IPS-NIHi7 (cell line): ENCODE data around the gene EBF3.
A peak's percentile ranks its signal among the peaks of the same experiment; 100 is the strongest.

Experiments
- DNase-seq: peaks from one replicate; pipeline ENCODE4 v3.0.0; 2012; ENCODE audit warnings: mixed read lengths; ENCODE audit errors: extremely low spot score

The EBF3 gene

DNA sequence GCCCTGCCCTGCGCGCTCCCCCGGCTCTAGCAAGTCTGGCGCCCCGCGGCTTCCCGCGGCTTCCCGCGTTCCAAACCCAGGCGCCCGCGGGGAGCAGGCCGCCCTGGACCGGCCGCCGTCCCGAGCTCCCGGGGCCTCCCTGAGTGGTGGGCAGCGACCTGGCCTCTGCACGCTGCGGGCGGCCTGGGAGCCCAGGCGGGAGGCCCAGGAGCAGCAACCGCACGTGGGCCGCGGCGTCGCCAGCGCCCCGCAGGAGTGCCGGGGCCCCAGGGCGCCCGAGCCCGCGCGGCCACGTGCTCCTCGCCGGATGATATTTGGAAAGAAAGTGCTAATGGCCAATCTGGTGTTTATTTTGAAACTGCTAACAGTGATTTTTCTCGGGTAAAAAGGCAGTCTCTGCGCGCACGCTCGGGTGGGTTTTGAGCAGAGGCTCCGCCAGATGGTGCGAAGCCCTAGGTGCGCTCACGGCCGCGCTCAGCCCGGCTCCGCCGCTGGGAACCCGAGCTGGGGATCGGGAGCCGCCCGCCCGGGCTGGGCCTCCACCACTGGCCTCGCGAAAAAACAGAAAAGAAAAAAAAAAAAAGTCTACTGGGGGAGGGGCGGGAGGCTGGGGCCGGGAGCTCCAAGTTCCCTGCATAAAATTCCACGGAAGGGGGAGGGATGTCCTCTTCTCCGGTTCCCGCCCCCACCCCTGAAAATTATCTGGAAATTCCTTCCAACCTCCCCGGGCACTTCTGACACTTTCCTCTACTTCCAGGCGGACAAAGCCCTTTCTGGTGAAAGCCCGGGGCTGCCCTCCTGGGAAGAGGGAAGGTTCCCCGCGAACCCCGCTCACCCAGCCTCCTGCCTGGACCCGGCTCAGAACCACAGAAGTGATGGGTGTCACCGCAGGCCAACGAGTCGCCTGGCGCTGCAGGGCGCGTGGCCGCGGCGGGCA, 4.3 kb downstream of the EBF3 start:
- no peak for DNase-seq

- DNase-seq = peak; percentile 36
Measured at GRCh38 chr10:129958629-129959543, 5.2 kb downstream of the EBF3 start.

DNA sequence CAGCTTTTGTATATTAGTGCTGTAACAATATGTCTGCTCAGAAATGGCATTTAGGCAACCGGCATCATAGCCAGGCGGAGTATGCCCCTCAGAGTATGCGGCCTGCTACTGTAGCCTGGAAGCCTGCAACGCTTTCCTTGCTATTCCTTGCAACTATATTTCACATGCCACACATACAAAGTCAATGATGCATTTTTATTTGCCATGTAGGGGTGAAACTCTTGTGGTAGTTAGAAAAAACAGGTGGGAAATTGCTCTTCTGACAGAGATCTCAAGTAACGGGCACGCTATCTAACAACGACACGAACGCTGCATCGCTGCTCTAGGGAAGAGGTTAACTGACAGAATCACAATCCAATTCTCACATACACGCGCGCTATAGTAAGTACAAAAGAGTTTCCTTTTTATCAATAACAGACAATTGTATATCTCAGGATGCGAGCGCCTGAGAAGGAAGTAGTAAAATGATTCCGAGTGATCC, 5.9 kb downstream of the EBF3 start:
- no peak for DNase-seq

DNA sequence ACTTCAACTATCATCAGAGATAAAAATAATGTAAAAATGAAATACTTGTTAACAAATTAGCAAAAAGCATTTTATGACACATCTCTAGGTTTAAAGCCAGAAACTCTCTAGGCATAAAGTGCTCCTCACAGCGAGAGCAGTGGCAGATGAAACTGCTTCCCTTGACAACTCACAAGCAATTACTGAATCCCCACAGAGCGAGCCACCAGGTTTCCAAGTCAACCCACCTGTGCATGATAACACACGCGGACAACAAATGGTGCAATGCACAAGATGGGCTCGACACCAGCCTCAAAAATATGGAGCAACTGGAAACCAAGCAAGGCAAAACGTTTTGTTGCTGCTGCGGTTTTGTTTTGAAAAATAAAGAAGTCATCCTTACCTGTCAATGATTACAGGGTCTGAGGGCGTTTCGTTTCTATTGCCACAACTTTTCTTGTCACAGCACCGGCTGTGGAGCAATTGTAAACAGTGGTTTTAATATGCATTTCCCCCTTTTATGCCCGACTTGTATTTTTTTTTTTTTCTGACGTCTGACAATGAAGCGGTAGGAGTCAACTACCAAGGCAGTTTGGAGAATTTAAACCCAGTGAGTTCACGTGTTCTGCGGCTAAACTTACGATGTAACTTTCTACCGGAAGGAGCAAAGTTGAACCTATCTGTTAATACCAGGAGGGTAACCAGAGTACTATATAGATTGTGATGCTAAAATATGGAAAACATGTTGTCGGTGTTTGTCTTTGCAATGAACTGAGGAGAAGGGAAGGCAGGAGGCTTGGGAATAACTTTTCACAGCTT, 7.0 kb downstream of the EBF3 start:
- no peak for DNase-seq

GRCh38 chr10:129956286-129956670, 7.8 kb downstream of the EBF3 start:
- DNase-seq = no peak

DNA sequence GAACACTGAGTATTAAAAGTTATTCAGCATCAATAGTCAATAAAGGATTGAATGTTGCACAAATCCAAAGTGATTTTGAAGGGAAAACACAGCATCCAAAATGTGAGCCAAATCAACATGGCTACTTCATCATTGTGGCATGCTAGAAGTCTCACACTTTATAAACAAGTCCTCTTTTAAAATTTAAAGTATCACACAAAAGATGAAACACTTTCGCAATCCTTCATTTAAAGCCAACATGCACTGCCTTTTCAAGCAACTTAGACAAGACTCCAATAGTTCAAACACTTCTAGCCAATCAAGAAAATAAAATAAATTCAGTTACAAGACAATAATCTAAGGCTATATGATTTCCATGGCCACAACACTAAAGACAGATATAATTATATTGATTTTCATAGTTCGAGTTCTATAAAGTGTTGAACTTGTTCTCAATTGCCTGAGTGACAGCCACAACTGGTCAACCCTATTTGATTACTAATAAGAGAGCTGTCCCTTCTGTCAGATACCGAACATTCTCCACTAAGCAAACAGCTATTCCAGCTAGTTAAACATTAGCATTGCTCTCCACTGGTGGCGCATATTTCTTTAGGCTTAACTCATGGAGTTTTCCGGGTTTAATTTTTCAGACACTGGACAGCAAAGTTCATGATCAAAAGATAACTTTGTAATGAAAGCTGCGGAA, 8.3 kb downstream of the EBF3 start:
- DNase-seq = no peak

- DNase-seq = no peak
Measured at GRCh38 chr10:129954492-129955315, 9.4 kb downstream of the EBF3 start.

- no peak for DNase-seq
Measured at GRCh38 chr10:129953119-129954051, 10.7 kb downstream of the EBF3 start.

- DNase-seq = no peak
Measured at GRCh38 chr10:129952378-129953118, 11.5 kb downstream of the EBF3 start.

- no peak for DNase-seq
Measured at GRCh38 chr10:129951970-129952265, 12.2 kb downstream of the EBF3 start.

DNA sequence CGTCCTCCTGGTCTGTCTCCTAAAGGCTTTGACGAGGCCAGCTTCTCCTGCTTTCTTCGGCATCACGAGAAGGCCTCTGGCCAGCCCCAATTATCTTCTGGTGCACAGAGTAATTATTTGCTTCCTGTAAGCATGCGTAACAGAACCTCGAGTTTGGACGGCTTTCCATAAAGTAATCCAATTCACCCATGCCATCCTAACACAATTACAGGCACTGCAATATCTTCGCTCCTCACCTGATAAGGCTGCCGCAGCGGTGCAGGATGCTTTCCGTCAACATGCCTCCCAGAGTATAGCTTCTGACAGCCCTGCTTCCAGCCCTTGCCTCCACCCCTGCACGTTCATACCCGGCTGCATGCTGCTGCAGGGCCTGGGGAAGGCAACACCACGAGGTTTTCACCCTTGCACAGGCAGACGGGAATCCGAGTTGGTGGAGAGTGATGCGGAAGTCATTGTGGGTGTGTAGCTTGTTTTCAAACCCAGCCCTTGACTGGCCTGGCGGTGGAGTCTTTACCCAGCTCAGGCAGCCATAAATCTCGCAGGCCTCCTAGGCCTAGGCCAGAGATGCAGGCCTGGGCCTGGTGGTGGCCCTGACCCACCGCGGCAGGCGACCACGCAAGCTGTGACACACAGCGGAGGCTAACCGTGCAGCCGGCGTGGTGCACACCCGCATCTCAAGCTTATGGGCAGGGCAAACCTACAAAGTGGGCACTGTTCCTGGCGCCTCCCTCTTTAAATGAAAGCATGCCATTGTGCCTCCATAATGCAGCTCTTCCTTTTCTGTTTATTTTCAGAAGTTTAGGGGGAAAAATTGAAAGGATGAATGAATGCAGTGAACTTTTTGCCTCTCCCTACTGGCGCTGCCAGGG, 12.7 kb downstream of the EBF3 start:
- DNase-seq = no peak

DNA sequence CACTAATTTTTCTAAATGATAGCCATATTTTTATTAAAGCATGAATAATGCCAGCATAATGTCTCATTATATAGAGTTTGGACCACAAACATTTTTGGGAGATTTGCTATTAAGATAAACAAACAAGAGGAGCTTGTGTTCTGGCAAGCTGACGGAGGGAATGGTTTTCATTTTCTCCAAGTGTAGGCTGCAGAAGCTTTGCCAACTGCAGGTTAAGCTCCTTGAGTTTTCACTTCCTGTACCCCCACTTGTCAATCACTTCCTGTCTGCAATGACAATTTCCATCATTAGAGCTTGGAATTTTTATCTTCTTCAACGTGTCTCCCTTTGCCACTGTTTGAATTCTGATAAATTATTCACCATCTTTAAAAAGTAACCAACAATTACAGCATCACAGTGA, 13.4 kb downstream of the EBF3 start:
- DNase-seq = no peak

DNA sequence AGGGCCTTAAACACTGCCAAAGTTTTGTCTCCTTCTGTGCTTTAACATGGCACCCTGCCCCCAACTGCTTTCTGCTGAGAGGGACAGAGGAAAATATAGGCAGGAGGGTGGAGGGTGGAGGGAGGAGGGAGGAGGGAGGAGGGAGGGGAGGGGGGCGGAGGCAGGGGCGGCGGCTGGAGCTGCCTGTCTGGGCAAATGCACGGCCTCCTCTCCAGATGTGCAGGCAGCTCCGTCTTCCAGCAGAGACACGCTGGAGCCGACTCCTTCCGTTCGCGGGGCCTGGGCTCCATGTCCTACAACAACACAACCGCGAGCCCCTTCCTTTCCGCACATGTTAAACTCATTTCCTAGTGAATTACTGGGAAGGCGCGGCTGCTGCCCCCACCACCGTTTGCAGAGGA, 14.2 kb downstream of the EBF3 start:
- DNase-seq = peak; percentile 60

GRCh38 chr10:129949411-129949810, 14.7 kb downstream of the EBF3 start:
- no peak for DNase-seq

DNA sequence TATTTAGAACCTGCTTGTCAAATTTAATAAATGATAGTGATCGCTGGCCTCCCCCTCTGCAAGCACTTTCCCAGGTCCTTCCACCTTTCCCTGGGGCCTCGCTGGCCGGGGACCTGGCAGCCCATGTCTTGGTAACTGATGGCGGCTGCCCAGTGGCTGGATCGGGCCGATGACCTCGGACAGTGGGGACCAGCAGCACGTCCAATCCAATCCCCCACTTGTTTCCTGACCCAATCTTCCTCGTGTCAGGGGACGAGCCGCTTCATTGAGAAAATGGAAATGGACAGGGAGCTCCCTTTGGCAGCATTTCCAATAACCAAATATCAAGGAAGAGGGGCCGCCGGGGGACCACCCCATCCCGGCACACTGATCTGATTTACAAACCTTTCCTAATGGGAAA, 17.2 kb downstream of the EBF3 start:
- no peak for DNase-seq

DNA sequence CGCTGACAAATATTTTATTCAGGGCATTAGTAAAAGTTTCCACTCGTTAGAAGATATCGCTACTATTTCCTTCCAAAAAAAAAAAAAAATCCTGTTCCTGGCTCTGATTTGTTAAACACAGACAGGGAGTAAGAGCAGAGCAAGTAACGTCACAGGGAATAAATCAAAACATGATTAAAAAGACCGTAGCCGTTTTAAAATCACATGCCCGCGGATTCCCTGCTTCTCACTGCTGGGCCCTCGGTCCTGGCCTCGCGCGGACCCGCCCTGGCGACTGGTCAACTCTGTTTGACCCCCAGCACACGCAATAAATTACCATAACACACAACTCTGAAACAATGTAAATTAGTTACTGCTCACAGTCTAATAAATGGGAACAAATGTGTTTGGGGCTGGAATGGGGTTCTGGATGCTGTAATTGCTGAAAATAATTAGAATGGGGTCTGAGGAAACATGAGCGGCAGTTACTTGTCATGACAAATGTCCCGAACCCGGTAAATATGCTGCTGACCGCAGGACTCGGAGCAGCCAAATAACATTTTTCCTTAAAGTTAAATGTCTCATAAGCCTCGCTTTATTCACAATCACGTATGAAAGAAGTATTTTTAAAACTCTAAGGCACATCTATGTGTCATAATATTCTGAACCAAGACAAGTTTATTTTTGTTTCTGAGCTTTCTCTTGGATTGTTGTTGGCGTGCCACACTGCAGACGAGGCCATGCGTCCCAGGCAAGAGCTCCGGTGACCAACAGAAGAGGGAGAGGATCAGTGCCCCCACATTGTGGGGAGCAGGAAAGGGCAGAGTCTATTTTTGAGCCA, 17.9 kb downstream of the EBF3 start:
- DNase-seq = no peak

DNA sequence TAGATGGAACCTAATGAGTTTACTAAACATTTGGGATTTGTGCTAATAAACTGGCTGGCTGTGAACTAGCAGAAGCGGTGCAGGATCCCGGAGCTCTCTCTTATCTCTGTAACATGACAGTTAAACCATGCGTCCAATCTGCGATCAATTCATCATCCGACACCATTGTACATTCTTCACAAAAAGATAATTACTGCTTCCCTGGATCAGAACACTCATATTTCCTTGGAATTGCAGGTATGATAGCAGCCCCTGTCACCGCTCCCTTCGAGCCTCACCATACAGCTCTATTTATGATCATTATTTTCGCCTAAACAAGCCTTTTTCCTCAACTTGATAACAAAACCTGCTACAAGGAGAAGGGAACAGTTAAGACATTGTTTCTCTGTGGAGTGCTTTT, 18.5 kb downstream of the EBF3 start:
- DNase-seq = no peak
